ENCODE data around the gene DHX40.
"Not testable (repeated sequence)": the region's sequence is repeated elsewhere in the genome, so short reads cannot be mapped to it uniquely, and the experiment has no call there.

DHX40 gene

GRCh38 chr17:59656624-59657023 lies 91.2 kb downstream of the DHX40 start:
- not testable (repeated sequence) for H3K27ac ChIP-seq, H3K4me3 ChIP-seq
